GM12878 (cell line): ENCODE results near the gene TSPEAR. TPM values are rescaled to one million over a fixed set of nuclear protein-coding genes. Genes with fewer than 3 reads are reported as not detected.
A peak's percentile ranks its signal among the peaks of the same experiment; 100 is the strongest.

Experiments
- ATAC-seq: fragments of 200-7000 bp; cut with Tn5 transposase; 3 replicates; pipeline ENCODE4 v1.9.1; 2020; ENCODE audit warnings: mild to moderate bottlenecking, moderate library complexity
- BruUV-seq: library from RNA; stranded (reverse); fragments of 400-500 nt; replicated peaks from 2 replicates; lab custom pipeline; 2021; lab: Mats Ljungman, UMichigan
- CTCF ChIA-PET: fragments of 300-600 bp; sonication (Branson Sonifier 250); formaldehyde crosslinking; extraction: SDS; loops from one replicate; lab custom pipeline; 2021; ENCODE audit warnings: inconsistent platforms; lab: Yijun Ruan, JAX
- POLR2A ChIA-PET: fragments of 350-600 bp; formaldehyde crosslinking; extraction: SDS; loops from one replicate; lab custom pipeline; 2021; ENCODE audit warnings: inconsistent platforms; lab: Charles Lee
- RAD21 ChIA-PET: fragments of 300-600 bp; sonication (Branson Sonifier 250); formaldehyde crosslinking; loops from one replicate; lab custom pipeline; 2023; ENCODE audit warnings: antibody characterized with exemption; ENCODE audit not compliant: unreplicated experiment; lab: Charles Lee
- SMC1A ChIA-PET: fragments of 300-600 bp; sonication (Branson Sonifier 250); formaldehyde crosslinking; loops from one replicate; lab custom pipeline; 2023; ENCODE audit not compliant: unreplicated experiment, uncharacterized antibody; lab: Charles Lee
- DNase-seq: peaks from one replicate; pipeline ENCODE4 v3.0.0-alpha.2; 2011; ENCODE audit warnings: low read depth, low spot score
- FAIRE-seq: peaks from 3 replicates; lab custom pipeline; 2011; peaks lifted over from hg19 to GRCh38; lab: Jason Lieb, UNC
- H2AFZ ChIP-seq: 2 replicates; pipeline ENCODE4 v1.6.0; 2011; ENCODE audit warnings: low read depth, low read length, control low read depth; ENCODE audit not compliant: control insufficient read depth
- H3K27ac ChIP-seq: 2 replicates; pipeline ENCODE4 v1.5.1; 2011; ENCODE audit warnings: control low read depth; ENCODE audit not compliant: control insufficient read depth, insufficient read depth
- H3K27me3 ChIP-seq, 2 experiments: replicated peaks in 1 of 2; 2 replicates each; pipeline versions ENCODE4 v1.6.0 to v1.6.1; 2011; ENCODE audit warnings: low read length in 1 of 2; ENCODE audit not compliant: control insufficient read depth in 2 of 2, insufficient read depth in 2 of 2
- H3K36me3 ChIP-seq, 2 experiments: 2 replicates each; pipeline ENCODE4 v1.5.1; 2011; ENCODE audit warnings: low read length in 1 of 2; ENCODE audit not compliant: control insufficient read depth in 2 of 2, insufficient read depth in 2 of 2
- H3K4me1 ChIP-seq: 2 replicates; pipeline ENCODE4 v1.6.1; 2011; ENCODE audit warnings: mild to moderate bottlenecking, low read length, moderate library complexity, mixed read lengths; ENCODE audit not compliant: control insufficient read depth, insufficient read depth
- H3K4me2 ChIP-seq: 2 replicates; pipeline ENCODE4 v1.6.0; 2011; ENCODE audit warnings: control low read depth; ENCODE audit not compliant: control insufficient read depth, insufficient read depth
- H3K4me3 ChIP-seq: fragments of 200-600 bp; sonication (generic); 2 replicates; pipeline ENCODE4 v1.5.1; 2016
- H3K79me2 ChIP-seq: 2 replicates; pipeline ENCODE4 v1.6.0; 2011; ENCODE audit warnings: low read length; ENCODE audit not compliant: control insufficient read depth, insufficient read depth
- H3K9ac ChIP-seq: 2 replicates; pipeline ENCODE4 v1.8.0; 2011; ENCODE audit warnings: low read length, control low read depth, mixed read lengths; ENCODE audit not compliant: control insufficient read depth, insufficient read depth
- H3K9me3 ChIP-seq: replicated peaks from 3 replicates; pipeline ENCODE4 v1.5.1; 2011; ENCODE audit warnings: mild to moderate bottlenecking, low read length; ENCODE audit not compliant: control insufficient read depth, insufficient read depth
- H4K20me1 ChIP-seq: 2 replicates; pipeline ENCODE4 v1.6.0; 2011; ENCODE audit not compliant: control insufficient read depth, insufficient read depth
- DPF2 ChIP-seq: fragments of 450-650 bp; IDR thresholded peaks from 2 replicates; pipeline ENCODE4 v1.6.1; 2017; ENCODE audit warnings: mild to moderate bottlenecking
- FOXM1 ChIP-seq: IDR thresholded peaks from 2 replicates; pipeline ENCODE4 v1.6.1; 2012; ENCODE audit warnings: low read depth, mild to moderate bottlenecking, inconsistent platforms, low read length, moderate library complexity
- JUNB ChIP-seq: IDR thresholded peaks from 2 replicates; pipeline ENCODE4 v1.6.1; 2016; ENCODE audit warnings: antibody characterized with exemption, mild to moderate bottlenecking
- MAX ChIP-seq: IDR thresholded peaks from 2 replicates; pipeline ENCODE4 v1.6.1; 2012; ENCODE audit warnings: low read depth, low read length, improper control_type of control experiment
- MTA2 ChIP-seq: fragments of 450-650 bp; IDR thresholded peaks from 2 replicates; pipeline ENCODE4 v1.6.1; 2016; ENCODE audit warnings: low read depth, mild to moderate bottlenecking, moderate library complexity
- NBN ChIP-seq: fragments of 450-650 bp; IDR thresholded peaks from 2 replicates; pipeline ENCODE4 v1.6.1; 2016
- NFIC ChIP-seq: IDR thresholded peaks from 2 replicates; pipeline ENCODE4 v1.6.1; 2012; ENCODE audit warnings: low read depth, mild to moderate bottlenecking, inconsistent platforms, low read length, moderate library complexity
- NRF1 ChIP-seq: conservative IDR thresholded peaks from 2 replicates; pipeline ENCODE4 v1.6.1; 2011; ENCODE audit warnings: mild to moderate bottlenecking, low read depth, low read length, improper control_type of control experiment
- PML ChIP-seq: IDR thresholded peaks from 2 replicates; pipeline ENCODE4 v1.6.1; 2012; ENCODE audit warnings: low read length, inconsistent platforms
- POLR2AphosphoS5 ChIP-seq: IDR thresholded peaks from 2 replicates; pipeline ENCODE4 v1.6.1; 2011; ENCODE audit warnings: mild to moderate bottlenecking, low read length, inconsistent platforms
- RBBP5 ChIP-seq: fragments of 200-600 bp; sonication (generic); conservative IDR thresholded peaks from 2 replicates; pipeline ENCODE4 v1.6.1; 2016
- RUNX3 ChIP-seq: IDR thresholded peaks from 2 replicates; pipeline ENCODE4 v1.6.1; 2012; ENCODE audit warnings: low read length, inconsistent platforms
- TCF7 ChIP-seq: IDR thresholded peaks from 2 replicates; pipeline ENCODE4 v1.6.1; 2014; ENCODE audit warnings: antibody characterized with exemption, borderline replicate concordance
- WRNIP1 ChIP-seq: IDR thresholded peaks from 2 replicates; pipeline ENCODE4 v1.6.1; 2011; ENCODE audit warnings: low read depth, low read length, improper control_type of control experiment, borderline replicate concordance
- ZNF207 ChIP-seq: fragments of 450-650 bp; IDR thresholded peaks from 2 replicates; pipeline ENCODE4 v1.6.1; 2014; ENCODE audit warnings: antibody characterized with exemption, mild to moderate bottlenecking, borderline replicate concordance
- WGBS: methylation state at CpG from one replicate; pipeline ENCODE4 v1.1.6; 2016; ENCODE audit warnings: low lambda C conversion rate; ENCODE audit not compliant: insufficient replicate concordance, insufficient coverage; ENCODE audit errors: missing lambda C conversion rate; 5-methylcytosine and 5-hydroxymethylcytosine counted together
- in situ Hi-C: fragments of 300-500 bp; cut with MboI; formaldehyde crosslinking; loops from 9 replicates; pipeline ENCODE4 v1.14.3; 2018; ENCODE audit warnings: mixed read lengths
- intact Hi-C: fragments of 100-400 bp; cut with micrococcal nuclease; formaldehyde crosslinking; loops from one replicate; pipeline ENCODE4 v1.14.2; 2022; ENCODE audit not compliant: unreplicated experiment
- polyA plus RNA-seq, 11 experiments: library from polyadenylated mRNA; depleted of rRNA in 4 of 11; unstranded in 6 of 11; stranded (reverse) in 5 of 11; fragments of >200 nt; fragmentation: Nextera tagmentation in 4 of 11; fragmentation: Illumina TruSeq in 1 of 11; extraction: Ambion mirVana in 4 of 11; extraction: Trizol in 1 of 11; gene quantifications; 1 replicate in 1 of 11; 2 replicates in 10 of 11; pipeline versions ENCODE4 v1.2.1 to v1.2.3, GENCODE V29; 2011 to 2016; ENCODE audit warnings: inconsistent platforms in 2 of 11, missing spikeins in 2 of 11, low read depth in 1 of 11
- total RNA-seq, 4 experiments: library from RNA; depleted of rRNA in 3 of 4; stranded (reverse); fragments of >200 nt in 3 of 4; fragmentation: Illumina TruSeq in 1 of 4; extraction: Trizol in 1 of 4; gene quantifications; 2 replicates each; pipeline versions ENCODE4 v1.2.1 to v1.2.3, GENCODE V29; 2013 to 2021
- TF ChIP-seq, protein P1 (sequence below): fragments of 450-650 bp; IDR thresholded peaks from 2 replicates; pipeline ENCODE4 v1.6.1; 2018; ENCODE audit warnings: mild to moderate bottlenecking, low read depth, moderate library complexity; ENCODE audit not compliant: partially characterized antibody
- TF ChIP-seq, protein P2 (sequence below): fragments of 150-350 bp; IDR thresholded peaks from 2 replicates; pipeline ENCODE4 v1.6.1; 2016; ENCODE audit warnings: low read depth, low read length

The TSPEAR gene
- total and polyA plus RNA-seq, 10 of the 15 experiments (the other 5 are each of a cell fraction or from before 2014, with no cell fraction given) = not detected

DNA sequence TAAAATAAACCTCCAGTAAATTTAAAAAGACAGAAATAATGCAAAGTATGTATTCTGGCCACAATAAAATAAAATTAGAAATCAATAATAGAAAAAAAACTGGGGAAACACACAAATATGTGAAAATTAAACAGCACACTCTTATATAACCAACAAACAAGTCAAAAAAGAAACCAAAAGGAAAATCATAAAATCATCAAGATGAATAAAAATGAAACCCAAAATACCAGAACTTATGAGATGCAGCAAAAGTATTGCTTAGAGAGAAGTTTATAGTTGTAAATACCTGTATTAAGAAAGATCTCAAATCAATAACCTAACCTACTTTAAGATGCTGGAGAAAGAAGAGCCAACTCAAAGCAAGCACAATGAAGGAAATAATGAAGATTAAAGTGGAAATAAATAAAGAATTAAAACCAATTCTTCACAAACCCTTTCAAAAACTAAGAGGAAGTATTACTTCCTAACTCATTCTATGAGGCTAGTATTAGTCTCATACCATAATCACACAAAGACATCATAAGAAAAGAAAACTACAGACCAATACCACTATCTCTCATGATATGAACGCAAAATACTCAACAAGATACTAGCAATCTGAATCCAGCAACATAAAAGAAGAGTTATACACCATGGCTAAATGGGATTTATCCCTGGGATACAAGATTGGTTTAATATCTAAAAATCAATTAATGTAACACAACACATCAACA is 146.3 kb downstream of the TSPEAR start:
- Histone ChIP-seq H3K9me3 (no peaks in the 10 kb centered on the region; the same call in 1 of the 3 replicates), H3K4me1 (no peaks in the 10 kb centered on the region), H3K79me2 (no peaks in the 10 kb centered on the region), H3K36me3 (no peaks in the 10 kb centered on the region), H3K27ac (no peak overlapping the region), H3K9ac (no peak overlapping the region), H3K4me3 (no peak overlapping the region), H3K27me3 (no peaks in the 10 kb centered on the region), H2AFZ (peak overlapping the region; percentile 30), H3K4me2 (peak overlapping the region; percentile 35; the same call in 1 of the 2 replicates), H4K20me1 (no peaks in the 10 kb centered on the region)
- no TSS peak for BruUV-seq
- intact Hi-C loops = no loop called here
- RAD21 ChIA-PET = no interaction called here
- DNase-seq = no peak
- POLR2A ChIA-PET = no interaction called here
- SMC1A ChIA-PET = no interaction called here
- CTCF ChIA-PET = no interaction called here
- WGBS = 4% methylated on average over 1 of the region's 1 CpG
- in situ Hi-C loops = no loop called here
- peak; percentile 89 for ATAC-seq
- peak; percentile 72 for FAIRE-seq
- peak; percentile 65; the same call in 1 of the 2 replicates for TF ChIP-seq NFIC
- no peak for TF ChIP-seq ZNF207
- TF ChIP-seq JUNB = peak; percentile 91
- no peak for TF ChIP-seq WRNIP1
- TF ChIP-seq, protein P1, sequence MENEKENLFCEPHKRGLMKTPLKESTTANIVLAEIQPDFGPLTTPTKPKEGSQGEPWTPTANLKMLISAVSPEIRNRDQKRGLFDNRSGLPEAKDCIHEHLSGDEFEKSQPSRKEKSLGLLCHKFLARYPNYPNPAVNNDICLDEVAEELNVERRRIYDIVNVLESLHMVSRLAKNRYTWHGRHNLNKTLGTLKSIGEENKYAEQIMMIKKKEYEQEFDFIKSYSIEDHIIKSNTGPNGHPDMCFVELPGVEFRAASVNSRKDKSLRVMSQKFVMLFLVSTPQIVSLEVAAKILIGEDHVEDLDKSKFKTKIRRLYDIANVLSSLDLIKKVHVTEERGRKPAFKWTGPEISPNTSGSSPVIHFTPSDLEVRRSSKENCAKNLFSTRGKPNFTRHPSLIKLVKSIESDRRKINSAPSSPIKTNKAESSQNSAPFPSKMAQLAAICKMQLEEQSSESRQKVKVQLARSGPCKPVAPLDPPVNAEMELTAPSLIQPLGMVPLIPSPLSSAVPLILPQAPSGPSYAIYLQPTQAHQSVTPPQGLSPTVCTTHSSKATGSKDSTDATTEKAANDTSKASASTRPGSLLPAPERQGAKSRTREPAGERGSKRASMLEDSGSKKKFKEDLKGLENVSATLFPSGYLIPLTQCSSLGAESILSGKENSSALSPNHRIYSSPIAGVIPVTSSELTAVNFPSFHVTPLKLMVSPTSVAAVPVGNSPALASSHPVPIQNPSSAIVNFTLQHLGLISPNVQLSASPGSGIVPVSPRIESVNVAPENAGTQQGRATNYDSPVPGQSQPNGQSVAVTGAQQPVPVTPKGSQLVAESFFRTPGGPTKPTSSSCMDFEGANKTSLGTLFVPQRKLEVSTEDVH = no peak
- TF ChIP-seq NBN = peak; percentile 36; the same call in 1 of the 2 replicates
- TF ChIP-seq POLR2AphosphoS5 = no peak
- TF ChIP-seq PML = no peak
- no peak for TF ChIP-seq NRF1
- peak; percentile 60; the same call in 1 of the 2 replicates for TF ChIP-seq RUNX3
- no peak for TF ChIP-seq RBBP5
- TF ChIP-seq MTA2 = peak; percentile 37; the same call in 1 of the 2 replicates
- TF ChIP-seq DPF2 = 0 out of 2 replicates have a peak, but pooled peaks have one; percentile 20
- TF ChIP-seq FOXM1 = no peak
- TF ChIP-seq, protein P2, sequence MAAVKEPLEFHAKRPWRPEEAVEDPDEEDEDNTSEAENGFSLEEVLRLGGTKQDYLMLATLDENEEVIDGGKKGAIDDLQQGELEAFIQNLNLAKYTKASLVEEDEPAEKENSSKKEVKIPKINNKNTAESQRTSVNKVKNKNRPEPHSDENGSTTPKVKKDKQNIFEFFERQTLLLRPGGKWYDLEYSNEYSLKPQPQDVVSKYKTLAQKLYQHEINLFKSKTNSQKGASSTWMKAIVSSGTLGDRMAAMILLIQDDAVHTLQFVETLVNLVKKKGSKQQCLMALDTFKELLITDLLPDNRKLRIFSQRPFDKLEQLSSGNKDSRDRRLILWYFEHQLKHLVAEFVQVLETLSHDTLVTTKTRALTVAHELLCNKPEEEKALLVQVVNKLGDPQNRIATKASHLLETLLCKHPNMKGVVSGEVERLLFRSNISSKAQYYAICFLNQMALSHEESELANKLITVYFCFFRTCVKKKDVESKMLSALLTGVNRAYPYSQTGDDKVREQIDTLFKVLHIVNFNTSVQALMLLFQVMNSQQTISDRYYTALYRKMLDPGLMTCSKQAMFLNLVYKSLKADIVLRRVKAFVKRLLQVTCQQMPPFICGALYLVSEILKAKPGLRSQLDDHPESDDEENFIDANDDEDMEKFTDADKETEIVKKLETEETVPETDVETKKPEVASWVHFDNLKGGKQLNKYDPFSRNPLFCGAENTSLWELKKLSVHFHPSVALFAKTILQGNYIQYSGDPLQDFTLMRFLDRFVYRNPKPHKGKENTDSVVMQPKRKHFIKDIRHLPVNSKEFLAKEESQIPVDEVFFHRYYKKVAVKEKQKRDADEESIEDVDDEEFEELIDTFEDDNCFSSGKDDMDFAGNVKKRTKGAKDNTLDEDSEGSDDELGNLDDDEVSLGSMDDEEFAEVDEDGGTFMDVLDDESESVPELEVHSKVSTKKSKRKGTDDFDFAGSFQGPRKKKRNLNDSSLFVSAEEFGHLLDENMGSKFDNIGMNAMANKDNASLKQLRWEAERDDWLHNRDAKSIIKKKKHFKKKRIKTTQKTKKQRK = no peak
- peak; percentile 61 for TF ChIP-seq TCF7
- no peak for TF ChIP-seq MAX
